ENCODE measurements around the gene ENGASE.

Gene ENGASE

DNA sequence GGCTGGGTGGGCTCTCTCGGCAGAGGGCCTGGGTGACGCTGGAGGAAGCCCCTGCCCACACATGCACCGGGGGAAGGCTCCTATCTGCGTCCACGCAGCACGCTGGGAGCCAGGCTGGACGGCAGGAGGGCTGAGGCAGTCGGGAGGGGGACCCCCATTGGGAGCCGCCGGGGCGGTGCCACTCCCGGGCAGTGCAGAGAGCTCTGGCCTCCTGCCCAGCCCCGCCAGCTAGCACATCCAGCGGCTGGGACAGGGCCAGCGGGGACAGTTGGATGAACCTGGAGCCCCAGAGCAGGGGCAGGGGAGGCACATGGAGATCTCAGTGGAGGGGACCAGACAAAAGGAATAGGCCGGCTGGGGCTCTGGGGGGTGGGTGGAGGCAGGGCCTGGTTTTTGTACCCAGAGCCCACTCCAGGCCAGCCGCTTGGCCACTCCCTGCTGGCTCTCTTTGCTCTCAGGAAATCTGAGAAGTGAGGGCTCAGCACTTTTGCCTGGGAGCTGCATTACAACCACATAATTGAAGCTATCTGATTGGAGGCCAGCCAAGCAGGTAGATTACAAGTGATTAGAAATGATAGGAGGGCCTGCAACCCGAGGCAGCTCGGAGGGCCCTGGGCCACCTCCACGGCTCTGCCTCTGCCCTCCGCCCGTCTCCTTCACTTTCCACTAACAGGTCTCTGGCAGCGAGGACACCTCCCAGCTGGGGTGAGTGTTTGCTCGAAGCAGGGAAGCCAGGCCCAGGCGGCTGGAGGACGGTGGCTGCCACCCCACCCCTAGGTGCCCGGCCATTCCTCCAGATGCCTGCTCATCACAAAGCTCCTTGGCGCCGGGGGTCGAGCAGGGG lies 40.1 kb downstream of the ENGASE start:
- DNase-seq (ENCODE audit: low read depth): no peak

DNA sequence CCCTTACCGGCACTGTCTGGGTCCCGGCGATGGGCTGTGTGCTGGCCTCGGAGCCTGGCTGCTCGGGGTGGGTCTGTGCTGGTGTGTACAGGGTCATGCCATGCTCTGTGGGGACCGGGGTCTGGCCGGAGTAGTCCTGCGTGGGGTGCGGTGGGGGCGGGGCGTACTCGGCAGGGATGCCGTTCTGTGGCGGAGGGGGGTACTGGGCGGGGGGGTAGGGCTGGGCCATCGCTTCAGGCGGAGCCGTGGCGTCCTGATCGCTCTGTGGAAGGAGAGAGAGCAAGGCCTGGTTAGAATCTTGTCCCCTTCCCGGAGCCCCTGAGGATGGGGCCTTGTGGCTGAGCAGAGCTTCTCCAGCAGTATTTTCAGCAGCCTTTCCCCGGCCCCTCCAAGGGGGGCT lies 40.9 kb downstream of the ENGASE start:
- DNase-seq (ENCODE audit: low read depth): no peak

DNA sequence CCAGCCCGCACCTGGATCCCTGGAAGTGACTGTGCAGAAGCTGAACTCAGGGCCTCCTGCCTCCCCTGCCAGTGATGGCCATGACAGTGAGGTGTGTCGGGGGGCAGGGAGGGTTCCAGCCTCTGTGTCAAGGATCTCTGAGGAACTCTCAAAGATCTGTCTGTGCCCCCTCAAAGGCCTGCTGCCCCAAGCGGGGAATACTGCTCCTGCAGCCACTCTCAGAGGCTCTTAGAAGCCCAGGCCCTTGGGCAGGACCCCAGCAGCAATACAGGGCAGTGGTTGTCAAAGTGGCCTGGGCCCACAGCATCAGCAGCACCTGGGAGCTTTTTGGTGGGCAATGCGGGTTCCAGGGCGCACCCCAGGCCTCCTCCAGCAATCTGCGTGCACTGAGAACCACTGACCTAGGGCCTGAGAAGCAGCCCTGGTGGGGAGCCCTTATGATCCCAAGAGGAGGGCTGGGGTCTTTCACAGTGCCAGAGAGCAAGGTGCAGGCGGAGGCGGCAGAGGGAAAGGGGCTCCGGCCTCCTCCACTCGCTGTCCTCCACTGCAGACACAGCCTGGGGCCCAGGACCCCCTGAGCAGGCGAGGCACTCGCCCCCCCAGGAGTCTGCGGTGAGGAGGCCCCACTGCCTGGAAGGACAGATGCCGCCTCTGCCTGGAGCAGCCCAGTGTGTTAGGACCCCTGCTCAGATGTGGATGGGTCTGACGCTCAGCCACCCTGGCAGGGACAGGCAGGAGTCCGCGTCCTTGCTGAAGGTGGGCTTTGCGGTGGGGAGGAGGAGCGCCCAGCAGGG lies 42.1 kb downstream of the ENGASE start:
- no peak for DNase-seq (ENCODE audit: low read depth)

DNA sequence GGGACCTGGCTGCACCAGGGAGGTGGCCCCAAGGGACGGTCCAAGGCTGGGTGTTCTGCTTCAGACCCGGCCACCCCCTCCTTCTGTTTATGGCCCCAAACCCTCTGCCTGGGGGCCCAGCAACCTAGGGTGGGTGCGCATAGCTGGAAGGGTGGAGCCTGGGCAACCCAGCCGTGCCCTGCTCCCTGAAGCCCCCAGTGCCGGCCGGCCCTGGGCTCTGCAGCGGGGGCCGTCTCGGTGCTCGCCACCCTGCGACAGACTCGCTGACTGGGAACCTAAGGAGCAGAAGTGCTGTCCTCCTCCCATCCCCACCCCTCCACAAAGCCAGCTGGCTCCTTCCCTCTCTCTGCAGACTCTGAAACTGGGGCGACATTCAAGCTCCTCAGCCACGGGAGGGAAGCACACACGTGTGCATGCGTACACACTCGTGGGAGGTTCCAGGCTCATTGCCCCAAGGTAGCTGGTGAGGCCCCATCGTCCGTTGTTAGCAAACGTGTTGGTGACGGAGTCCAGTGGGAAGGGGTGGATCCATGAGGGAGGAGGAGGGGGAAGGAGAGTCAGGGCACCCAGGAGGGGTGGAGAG lies 43.4 kb downstream of the ENGASE start:
- no peak for DNase-seq (ENCODE audit: low read depth)

DNA sequence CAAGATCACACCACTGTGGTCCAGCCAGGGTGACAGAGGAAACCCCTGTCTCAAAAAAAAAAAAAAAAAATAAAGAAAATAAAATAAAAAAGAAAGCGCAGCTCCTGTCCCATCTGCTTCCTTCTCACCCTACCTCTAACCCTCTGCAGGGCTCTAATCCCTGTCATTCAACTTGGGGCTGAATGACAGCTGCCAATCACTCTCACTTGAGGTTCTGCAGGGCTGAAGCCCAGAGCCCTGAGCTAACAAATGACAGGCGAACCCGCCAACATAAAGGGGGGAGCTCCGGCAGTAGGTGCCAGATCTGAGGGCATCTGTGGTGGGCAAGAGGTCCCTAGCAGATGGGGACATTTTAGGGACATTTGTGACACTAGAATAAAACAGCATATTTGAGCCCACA lies 44.3 kb downstream of the ENGASE start:
- DNase-seq (ENCODE audit: low read depth): no peak

DNA sequence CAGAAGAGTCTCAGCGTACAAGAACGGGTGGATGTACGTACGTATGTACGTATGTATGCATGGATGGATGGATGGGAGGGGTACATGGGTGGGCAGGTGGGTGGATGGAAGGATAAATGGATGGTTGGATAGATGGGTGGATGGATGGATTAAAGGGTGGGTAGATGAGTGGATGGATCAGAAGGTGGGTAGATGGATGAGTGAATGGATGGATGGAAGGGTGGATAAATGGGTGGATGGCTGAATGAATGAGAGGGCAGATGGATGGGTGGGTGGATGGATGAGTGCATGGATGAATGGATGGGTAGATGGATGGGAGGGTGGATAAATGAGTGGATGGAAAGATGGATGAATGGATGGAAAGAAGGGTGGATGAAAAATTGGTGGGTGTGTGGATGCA lies 45.6 kb downstream of the ENGASE start:
- no peak for DNase-seq (ENCODE audit: low read depth)

DNA sequence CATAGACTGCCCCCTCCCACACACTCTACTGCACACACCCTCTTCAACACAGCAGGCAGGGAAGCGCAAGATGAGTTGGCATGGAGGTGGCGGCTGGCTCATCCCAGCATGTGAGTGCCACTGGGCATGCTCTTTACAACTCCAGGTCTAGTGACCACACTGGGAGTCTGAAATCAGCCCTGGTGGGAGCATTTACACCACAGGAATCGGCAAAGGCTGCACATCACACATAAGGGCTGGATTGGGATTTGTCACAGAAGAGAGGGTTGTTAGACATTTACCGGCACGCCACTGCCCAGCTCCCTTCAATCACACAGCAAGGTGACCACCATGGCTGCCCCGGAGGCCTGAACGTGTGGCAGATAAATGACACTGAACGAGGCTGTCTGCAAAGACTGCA lies 49.4 kb downstream of the ENGASE start:
- DNase-seq (ENCODE audit: low read depth): no peak

DNA sequence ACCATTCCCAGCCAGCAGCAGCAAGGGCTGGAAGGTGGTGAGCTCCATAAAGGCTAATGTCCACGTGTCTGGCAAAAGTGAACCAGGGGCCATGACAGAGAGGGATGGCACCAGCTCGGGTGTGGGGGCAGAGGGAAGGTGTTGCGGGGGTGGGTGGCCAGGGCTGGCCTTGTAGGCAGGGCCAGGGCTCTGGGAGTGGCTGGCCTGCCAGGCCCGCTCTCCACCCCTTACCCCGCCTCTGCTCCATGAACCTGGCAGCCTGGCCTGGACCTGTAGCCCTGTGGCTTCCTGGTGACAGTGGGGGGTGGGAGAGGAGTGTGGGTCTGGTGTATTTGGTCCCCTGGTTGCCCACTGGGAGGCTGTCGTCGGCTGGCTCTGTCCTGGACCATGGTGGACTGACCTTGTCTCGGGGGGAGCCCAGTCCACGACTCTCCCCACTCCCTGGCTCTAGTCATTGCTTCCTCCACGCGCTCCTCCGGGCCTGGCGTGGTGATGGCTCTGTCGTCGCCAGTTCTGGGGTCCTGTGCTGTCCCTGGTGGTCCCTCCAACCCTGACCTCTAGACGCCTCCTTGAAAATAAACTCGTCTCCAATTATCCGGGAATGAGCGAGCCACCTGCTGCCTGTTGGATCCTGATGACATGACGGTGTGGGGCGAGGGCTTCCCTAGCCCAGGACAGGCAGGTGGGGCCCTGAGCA lies 50.0 kb downstream of the ENGASE start:
- no peak for DNase-seq (ENCODE audit: low read depth)

DNA sequence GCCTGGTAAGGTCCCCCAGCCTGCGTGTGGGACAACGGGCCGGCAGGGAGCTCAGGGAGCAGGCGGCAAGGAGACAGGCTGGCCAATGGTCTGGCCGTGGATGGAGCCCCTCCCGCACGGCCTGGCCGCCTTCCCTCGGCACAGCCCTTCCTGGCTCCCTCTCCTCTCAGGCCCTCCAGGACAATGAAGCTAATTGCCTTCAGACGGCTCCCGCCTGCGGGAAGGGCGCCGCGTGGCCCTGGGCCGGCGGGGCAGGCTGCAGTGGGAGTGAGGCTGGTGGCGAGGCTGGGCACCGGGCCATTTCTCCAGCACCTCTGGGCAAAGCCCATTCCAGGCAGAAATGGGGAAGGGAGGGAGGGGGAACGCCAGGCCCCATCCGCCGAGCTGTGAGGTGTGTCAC lies 50.9 kb downstream of the ENGASE start:
- DNase-seq (ENCODE audit: low read depth): no peak

DNA sequence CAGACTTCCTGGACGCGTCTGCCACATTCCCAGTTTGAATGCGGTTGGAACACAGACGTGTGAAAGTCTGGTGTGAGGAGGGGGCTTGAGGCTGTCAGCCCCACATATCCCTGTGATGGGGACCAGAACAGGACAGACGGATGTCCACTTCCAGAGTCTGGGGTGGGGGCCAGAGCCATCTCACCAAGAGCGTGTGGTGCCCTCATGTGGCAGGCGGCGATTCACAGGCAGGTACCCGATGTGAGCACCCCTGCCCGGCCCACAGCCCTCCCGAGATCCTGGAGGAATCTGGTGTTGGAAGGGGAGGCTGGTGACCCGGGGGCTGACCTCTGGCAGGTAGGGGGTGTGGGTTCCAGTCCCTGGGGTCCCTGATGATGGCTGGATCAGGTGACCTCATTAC lies 51.5 kb downstream of the ENGASE start:
- no peak for DNase-seq (ENCODE audit: low read depth)

DNA sequence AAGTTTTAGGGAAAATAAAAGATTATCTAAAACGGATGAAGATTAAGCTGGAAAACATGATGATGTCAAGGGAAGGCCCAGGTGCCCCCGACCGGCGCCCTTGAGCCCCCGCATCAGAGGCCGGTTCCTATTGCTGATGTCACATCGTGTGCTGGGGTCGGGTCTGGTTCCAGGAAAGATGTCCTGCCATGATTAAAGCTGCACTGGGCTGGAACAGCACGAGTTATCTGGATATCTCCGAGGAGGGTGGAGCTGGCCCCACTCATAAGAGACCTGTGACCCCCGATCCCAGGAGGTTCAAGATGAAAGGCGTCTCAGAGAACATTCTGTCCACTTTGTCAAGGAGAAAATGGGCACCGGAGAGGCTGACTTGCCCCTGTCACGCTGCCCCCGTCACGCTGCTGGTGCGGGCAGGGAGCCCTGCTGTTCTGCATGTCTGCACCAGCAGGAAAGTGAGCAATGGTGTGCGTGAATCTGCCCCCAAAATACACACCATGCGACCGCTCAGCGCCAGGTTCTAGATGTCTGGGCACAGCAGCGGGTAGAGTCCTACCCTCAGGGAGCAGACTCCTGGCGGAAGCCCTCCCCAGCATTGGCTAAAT lies 53.0 kb downstream of the ENGASE start:
- no peak for DNase-seq (ENCODE audit: low read depth)

DNA sequence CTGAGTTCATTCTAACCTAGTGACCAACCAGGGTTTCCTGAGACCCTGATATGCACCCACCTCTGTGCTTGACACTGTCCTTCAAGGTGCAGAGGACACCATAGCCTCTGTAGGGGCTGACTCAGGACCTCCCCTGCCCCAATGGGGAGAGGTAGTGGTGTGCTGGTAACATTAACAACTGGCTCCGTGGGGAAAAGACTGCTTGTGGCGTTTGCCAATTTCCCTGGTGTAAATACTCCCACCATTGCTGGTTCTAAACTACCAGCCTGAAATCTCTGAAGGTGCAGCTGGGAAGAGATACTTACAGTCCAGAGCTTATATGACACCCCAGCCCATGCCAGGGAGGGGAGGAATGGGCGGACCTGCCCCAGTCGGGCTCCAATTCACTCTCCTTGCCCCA lies 54.9 kb downstream of the ENGASE start:
- DNase-seq (ENCODE audit: low read depth): no peak

DNA sequence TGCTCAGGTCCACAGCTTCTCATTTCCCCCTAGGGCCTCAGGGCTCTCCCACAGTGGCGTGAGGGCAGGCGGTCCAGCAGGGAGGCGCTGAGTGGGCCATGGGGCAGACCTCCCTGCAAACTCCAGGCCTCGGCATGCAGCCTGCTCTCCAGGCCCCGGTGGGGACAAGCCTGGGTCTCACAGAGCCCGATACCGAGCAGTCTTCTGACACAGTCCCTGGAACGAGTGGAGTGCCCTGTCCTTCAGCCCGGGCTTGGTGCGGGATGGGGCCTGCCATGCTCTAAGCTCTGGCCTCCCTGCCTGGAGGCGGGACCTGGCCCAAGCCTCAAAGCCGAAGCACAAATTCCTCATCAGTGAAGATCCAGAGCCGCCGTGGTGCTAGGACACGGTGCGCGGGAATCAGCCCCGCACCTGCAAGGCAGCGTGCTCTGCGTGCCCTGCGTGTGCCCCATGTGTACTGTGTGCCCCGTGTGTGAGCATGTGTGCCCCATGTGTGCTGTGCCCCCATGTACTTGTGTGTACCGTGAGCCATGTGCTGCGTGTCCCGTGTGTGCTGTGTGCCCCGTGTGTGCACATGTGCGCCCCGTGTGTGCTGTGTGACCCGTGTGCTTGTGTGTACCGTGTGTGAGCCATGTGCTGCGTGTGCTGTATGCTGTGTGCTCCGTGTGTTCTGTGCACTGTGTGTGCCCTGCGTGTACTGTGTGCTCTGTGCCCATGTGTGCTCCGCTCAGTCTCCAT lies 56.1 kb downstream of the ENGASE start:
- no peak for DNase-seq (ENCODE audit: low read depth)

DNA sequence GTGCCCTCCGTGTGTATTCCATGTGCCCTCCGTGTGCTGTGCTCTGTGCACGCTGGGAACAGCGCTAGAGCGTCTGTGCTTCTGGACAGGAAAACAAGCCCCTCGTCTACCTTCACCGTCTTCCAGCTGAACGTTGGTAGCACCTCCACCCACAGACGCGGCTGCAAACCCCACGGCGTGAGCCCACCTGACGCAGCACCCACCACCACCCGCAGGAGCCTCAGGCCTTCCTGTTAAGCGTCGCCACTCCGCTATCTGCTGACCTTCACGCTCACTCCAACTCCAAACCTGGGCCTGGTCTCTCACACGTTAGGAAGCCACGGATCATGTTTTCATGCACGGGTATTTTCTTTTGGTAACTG lies 56.6 kb downstream of the ENGASE start:
- no peak for DNase-seq (ENCODE audit: low read depth)

DNA sequence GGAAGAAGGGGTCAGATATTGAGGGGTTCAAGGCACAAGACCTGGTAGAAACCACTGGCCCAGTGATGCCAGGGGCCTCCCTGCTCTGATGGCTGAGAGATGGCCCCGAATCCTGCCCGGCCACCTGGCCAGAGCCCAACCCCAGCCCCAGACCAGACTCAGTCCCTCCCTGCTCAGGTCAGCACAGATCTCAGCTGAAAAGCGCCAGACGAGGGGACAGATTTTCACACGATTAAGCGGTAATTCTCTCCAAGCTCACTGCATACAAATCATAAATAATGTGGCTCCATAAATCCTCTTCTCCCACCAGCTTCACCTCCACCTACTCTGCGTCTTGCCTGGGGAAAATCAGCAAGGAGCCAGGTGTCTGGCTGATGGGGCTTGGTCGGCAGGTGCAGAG lies 57.1 kb downstream of the ENGASE start:
- DNase-seq (ENCODE audit: low read depth): no peak

DNA sequence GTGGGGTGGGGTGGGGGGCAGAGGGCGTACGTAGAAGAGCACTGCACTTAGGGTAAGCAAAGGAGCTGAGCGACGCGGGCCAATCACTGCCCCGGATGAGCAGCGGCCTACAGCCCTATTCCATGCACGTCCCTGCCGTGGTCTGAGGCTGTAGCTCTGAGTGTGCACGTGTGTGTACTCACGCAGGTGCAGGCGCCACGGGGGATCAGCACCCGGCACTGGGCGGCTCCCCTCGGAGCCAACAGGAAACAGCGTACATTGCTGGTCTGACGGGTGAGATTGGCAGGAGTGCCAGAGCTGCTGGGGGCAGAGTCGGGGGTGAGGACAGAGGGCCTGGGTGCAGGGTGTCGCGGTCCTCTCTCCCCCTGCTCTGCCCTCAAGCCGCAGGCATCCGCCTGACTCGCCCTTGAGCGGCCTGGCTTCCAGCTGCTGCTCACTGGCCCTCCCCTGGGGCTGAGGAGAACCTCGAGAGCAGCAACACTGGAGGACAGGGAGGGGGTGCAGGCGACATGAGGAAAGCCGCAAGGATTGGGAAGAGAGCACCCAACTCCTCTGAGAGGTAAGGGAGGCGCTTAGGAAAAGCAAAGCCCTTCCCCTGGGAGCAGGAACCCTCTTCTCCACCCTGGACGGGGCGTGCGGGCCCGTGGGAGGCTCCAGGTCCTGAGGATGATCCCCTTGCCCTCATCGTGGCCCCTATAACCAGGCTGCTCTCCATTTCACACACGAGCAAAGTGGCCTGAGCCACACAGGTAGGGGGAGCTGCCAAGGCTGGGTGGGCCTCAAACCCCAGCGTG lies 57.8 kb downstream of the ENGASE start:
- DNase-seq (ENCODE audit: low read depth): no peak

DNA sequence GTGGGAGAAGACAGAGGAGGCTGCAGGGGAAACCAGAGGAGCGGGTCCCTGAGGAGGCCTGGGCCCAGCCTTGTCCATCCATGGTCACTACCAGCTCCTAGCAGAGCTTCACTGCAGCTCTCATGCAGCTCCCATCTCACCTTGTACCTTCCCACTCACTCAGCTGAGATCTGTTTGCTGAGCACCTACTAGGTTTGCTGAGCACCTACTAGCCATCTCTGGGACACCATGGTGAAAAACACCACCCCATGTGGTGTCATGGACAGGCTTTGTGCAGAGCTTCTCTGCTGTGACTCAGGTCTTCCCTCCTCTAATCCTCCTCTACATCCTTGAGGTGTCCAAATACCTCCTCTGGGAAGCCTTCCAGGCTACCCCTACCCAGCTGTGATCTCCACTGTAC lies 58.6 kb downstream of the ENGASE start:
- DNase-seq (ENCODE audit: low read depth): no peak

DNA sequence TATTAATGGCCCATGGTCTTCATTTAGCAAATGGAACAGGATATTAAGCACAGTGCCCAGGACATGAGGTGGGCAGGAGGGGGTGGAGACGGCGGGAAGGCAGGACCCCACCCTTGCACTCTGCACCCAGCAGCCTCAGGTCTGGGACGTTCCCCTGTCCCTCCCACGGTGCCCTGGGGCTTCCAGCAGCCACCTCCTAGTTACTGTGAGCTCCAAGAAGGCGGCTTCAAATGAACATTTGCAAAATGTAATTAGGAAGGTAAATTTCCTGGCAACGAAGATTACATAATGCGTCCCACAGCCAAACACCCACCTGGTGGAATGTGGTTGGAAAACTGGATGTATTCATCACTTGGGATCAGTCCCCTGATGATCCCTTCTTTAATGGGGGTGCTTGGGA lies 59.4 kb downstream of the ENGASE start:
- no peak for DNase-seq (ENCODE audit: low read depth)

DNA sequence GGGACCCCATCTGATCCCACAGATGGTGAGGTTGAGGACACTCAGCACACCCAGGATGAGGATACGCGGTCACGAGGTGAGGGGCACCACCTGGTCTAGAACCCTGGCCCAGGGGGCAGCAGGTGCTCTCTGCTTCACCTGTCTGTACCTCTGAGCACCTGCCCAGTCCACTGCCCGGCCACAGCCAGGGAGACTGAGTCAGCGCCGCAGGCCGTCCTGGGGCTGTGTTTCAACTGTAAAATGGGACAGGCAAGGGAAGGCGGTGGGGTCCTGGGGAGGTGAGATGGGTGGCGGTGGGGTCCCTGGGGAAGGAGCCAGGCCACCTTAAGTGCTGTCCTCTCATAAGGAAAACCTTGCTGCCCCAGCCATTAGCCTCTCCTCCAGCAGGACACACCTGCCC lies 60.4 kb downstream of the ENGASE start:
- DNase-seq (ENCODE audit: low read depth): no peak

DNA sequence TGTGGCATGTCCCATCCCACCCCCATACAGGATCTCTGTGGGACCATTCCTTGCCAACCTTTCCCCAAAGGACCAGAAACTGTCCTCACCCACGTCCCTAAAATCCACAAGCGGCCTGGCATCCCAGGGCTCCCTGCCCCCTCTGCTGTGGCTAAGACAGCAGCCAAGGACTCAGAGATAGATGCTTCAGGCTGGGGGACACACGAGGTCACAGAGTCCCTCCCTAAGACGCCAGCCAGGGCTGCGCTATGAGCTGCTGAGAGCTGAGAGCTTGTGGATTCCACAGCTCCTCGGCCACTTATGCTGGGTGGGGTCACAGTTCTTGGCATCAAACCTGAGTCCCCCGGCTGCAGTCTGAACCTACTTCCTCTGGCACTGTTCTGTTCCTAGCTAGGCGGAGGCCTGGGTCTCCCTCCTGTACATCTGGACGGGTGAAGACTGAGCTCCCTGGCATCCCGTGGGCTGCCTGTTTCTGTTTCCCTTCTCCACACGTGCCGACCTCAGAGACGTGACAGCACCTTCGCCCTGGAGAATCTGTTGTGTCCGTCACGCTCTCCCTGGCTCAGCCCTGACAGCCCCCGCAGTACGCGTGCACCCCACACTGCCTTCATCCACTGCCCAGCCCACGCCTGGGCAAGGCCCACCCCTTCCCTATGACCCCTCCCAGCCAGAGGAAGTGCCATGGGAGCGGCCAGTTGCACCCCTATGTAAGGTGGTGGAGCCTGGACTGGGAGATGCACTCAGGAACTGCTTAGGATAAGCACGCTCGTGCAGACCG lies 61.2 kb downstream of the ENGASE start:
- DNase-seq (ENCODE audit: low read depth): no peak

Measured in activated T-helper 1 cell treated with Interleukin-2 at 50 U/mL for 16 hours (primary cell).